HCT116 (cell line): ENCODE measurements around the gene TMEM150A. TPM values are rescaled to one million over a fixed set of nuclear protein-coding genes. Genes with fewer than 3 reads are reported as not detected.

Experiments
- ATAC-seq: fragments of 200-7000 bp; cut with Tn5 transposase; 2 replicates; pipeline ENCODE4 v1.9.1; 2020; ENCODE audit warnings: mild to moderate bottlenecking, moderate library complexity
- BruUV-seq: library from RNA; stranded (reverse); fragments of 400-500 nt; replicated peaks from 2 replicates; lab custom pipeline; 2021; lab: Mats Ljungman, UMichigan
- CTCF ChIA-PET: fragments of 300-600 bp; sonication (Branson Sonifier 250); formaldehyde crosslinking; loops from one replicate; lab custom pipeline; 2021; ENCODE audit warnings: antibody characterized with exemption; lab: Charles Lee
- POLR2A ChIA-PET: fragments of 300-600, 350-600 bp; sonication (Branson Sonifier 250); formaldehyde crosslinking; loops from one replicate; lab custom pipeline; 2021; ENCODE audit warnings: antibody characterized with exemption; lab: Charles Lee
- RAD21 ChIA-PET, 2 experiments: fragments of 300-600 bp; sonication (Branson Sonifier 250); formaldehyde crosslinking; loops; one replicate each; lab custom pipeline; 2023; ENCODE audit warnings: low total read pairs in 2 of 2; ENCODE audit not compliant: uncharacterized antibody in 2 of 2, unreplicated experiment in 2 of 2, low non-redundant PET in 1 of 2; lab: Charles Lee
- DNase-seq: peaks from one replicate; pipeline ENCODE4 v3.0.0-alpha.2; 2010; ENCODE audit warnings: low read depth, low spot score
- H2AFZ ChIP-seq: fragments of 200-600 bp; shearing (Covaris generic), sonication (generic); 2 replicates; pipeline ENCODE4 v1.6.1; 2017; ENCODE audit warnings: low read depth, mixed run types, mixed read lengths, antibody characterized with exemption, low read length; ENCODE audit not compliant: poor library complexity, severe bottlenecking
- H3K27ac ChIP-seq: 2 replicates; pipeline ENCODE4 v1.5.1; 2012; ENCODE audit warnings: low read depth, low read length
- H3K27me3 ChIP-seq: fragments of 200-600 bp; sonication (generic); 2 replicates; pipeline ENCODE4 v1.6.1; 2016; ENCODE audit warnings: mixed run types, low read length, mixed read lengths; ENCODE audit not compliant: insufficient read depth
- H3K36me3 ChIP-seq, 2 experiments: fragments of 200-500 bp in 1 of 2; fragments of 200-600 bp in 1 of 2; sonication (Bioruptor generic) in 1 of 2; sonication (generic) in 1 of 2; 2 replicates each; pipeline versions ENCODE4 v1.5.1 to v1.6.1; 2014 to 2016; ENCODE audit warnings: low read length in 2 of 2, inconsistent platforms in 1 of 2, mixed read lengths in 1 of 2, mixed run types in 1 of 2; ENCODE audit not compliant: insufficient read depth in 2 of 2, control insufficient read depth in 1 of 2
- H3K4me1 ChIP-seq, 2 experiments: fragments of 200-600 bp in 1 of 2; sonication (generic) in 1 of 2; 2 replicates each; pipeline versions ENCODE4 v1.5.1 to v1.6.1; 2012 to 2017; ENCODE audit warnings: low read length in 2 of 2, inconsistent platforms in 1 of 2, mild to moderate bottlenecking in 1 of 2, mixed read lengths in 1 of 2, mixed run types in 1 of 2, moderate library complexity in 1 of 2; ENCODE audit not compliant: insufficient read depth in 2 of 2, control insufficient read depth in 1 of 2
- H3K4me2 ChIP-seq: fragments of 200-600 bp; sonication (generic); 2 replicates; pipeline ENCODE4 v1.6.1; 2017; ENCODE audit warnings: mixed run types, low read length, mixed read lengths
- H3K4me3 ChIP-seq, 2 experiments: fragments of 200-600 bp in 1 of 2; sonication (generic) in 1 of 2; replicated peaks in 1 of 2; 2 replicates each; pipeline ENCODE4 v1.5.1; 2011 to 2016; ENCODE audit warnings: low read length in 2 of 2, control low read depth in 1 of 2, low read depth in 1 of 2, mild to moderate bottlenecking in 1 of 2, mixed read lengths in 1 of 2, mixed run types in 1 of 2
- H3K79me2 ChIP-seq: fragments of 200-600 bp; sonication (generic); 2 replicates; pipeline ENCODE4 v1.6.1; 2017; ENCODE audit warnings: mild to moderate bottlenecking, mixed run types, low read length, moderate library complexity, mixed read lengths; ENCODE audit not compliant: insufficient read depth
- H3K9ac ChIP-seq: fragments of 200-600 bp; sonication (generic); 2 replicates; pipeline ENCODE4 v1.6.1; 2016; ENCODE audit warnings: low read length, mixed read lengths
- H3K9me2 ChIP-seq: fragments of 200-600 bp; sonication (generic), shearing (Covaris generic); 2 replicates; pipeline ENCODE4 v1.6.1; 2017; ENCODE audit warnings: mixed run types, mild to moderate bottlenecking, moderate library complexity; ENCODE audit not compliant: insufficient read depth
- H3K9me3 ChIP-seq, 2 experiments: fragments of 200-500 bp in 1 of 2; fragments of 200-600 bp in 1 of 2; sonication (Bioruptor generic) in 1 of 2; sonication (generic) in 1 of 2; 2 replicates each; pipeline ENCODE4 v1.6.1; 2014 to 2017; ENCODE audit warnings: low read length in 2 of 2, mixed read lengths in 2 of 2, inconsistent platforms in 1 of 2, low read depth in 1 of 2, mild to moderate bottlenecking in 1 of 2, mixed run types in 1 of 2, moderate library complexity in 1 of 2; ENCODE audit not compliant: control insufficient read depth in 1 of 2, insufficient read depth in 1 of 2
- H4K20me1 ChIP-seq: fragments of 200-600 bp; sonication (generic), shearing (Covaris generic); 2 replicates; pipeline ENCODE4 v1.6.1; 2017; ENCODE audit warnings: mixed run types, mild to moderate bottlenecking, moderate library complexity; ENCODE audit not compliant: insufficient read depth
- CTCF ChIP-seq, 3 experiments: fragments of 200-600 bp in 1 of 3; sonication (generic) in 1 of 3; IDR thresholded peaks in 2 of 3; conservative IDR thresholded peaks in 1 of 3; 2 replicates each; pipeline ENCODE4 v1.5.1; 2012 to 2017; ENCODE audit warnings: low read depth in 2 of 3, low read length in 2 of 3, antibody characterized with exemption in 1 of 3, borderline replicate concordance in 1 of 3, control low read depth in 1 of 3, mild to moderate bottlenecking in 1 of 3, mixed read lengths in 1 of 3, mixed run types in 1 of 3, moderate library complexity in 1 of 3; ENCODE audit not compliant: insufficient read depth in 1 of 3
- ELF1 ChIP-seq: IDR thresholded peaks from 2 replicates; pipeline ENCODE4 v1.6.1; 2012; ENCODE audit warnings: low read depth, borderline replicate concordance
- RAD21 ChIP-seq: IDR thresholded peaks from 2 replicates; pipeline ENCODE4 v1.6.1; 2012; ENCODE audit warnings: low read depth, mild to moderate bottlenecking
- intact Hi-C: fragments of 100-400 bp; cut with micrococcal nuclease; formaldehyde crosslinking; loops from 2 replicates; pipeline ENCODE4 v1.10.0; 2022
- total RNA-seq: library from RNA; stranded (reverse); gene quantifications from one replicate; pipeline ENCODE4 v1.2.1, GENCODE V29; 2021; ENCODE audit not compliant: unreplicated experiment

The TMEM150A gene
- total RNA-seq, 1 experiment from 2014 or later = 9.9 TPM

- peaks cover 16 to 42% of the 10 kb centered on the region in 2 experiments; a peak in 3 of 4 replicates for H3K36me3 ChIP-seq
- H3K4me3 ChIP-seq = no peak overlapping the region
- CTCF ChIA-PET = interaction anchor here (0.8 to 5.0 kb wide), 17 partner anchors 9 to 485 kb away, joined by 3 to 118 read pairs (median 4); partner anchors contain the start of genes ELMOD3, GGCX, MAT2A and RETSAT
- H3K79me2 ChIP-seq = no peaks in the 10 kb centered on the region
- RAD21 ChIA-PET = interaction anchor here (0.5 to 2.3 kb wide), 12 partner anchors 10 to 485 kb away, joined by 3 to 25 read pairs (median 4); partner anchors contain the start of genes ELMOD3 (in 1 of the 2), MAT2A (in 1 of the 2), RETSAT (in 1 of the 2) and SH2D6 (in 1 of the 2)
- POLR2A ChIA-PET = interaction anchor here (1.5 to 15.3 kb wide), 3 partner anchors 12 to 128 kb away, joined by 3 to 236 read pairs (median 58); partner anchors contain the start of genes MAT2A and SH2D6
- H3K4me1 ChIP-seq = no peaks in the 10 kb centered on the region
- 0 out of 2 replicates have a peak overlapping the region, but pooled peaks have one; percentile 4 for H3K27ac ChIP-seq
- H3K27me3 ChIP-seq = no peaks in the 10 kb centered on the region
- H4K20me1 ChIP-seq = no peaks in the 10 kb centered on the region; the same call in 1 of the 2 replicates
- no peak overlapping the region for H3K4me2 ChIP-seq
- H3K9me2 ChIP-seq = no peaks in the 10 kb centered on the region
- no peaks in the 10 kb centered on the region for H3K9me3 ChIP-seq
- intact Hi-C loops = loop anchor here (1.0 to 10.0 kb wide), 3 partner anchors 132 to 227 kb away; partner anchors contain the start of gene TGOLN2
- no peak overlapping the region for H2AFZ ChIP-seq
- ATAC-seq (peak; percentile 81), DNase-seq (peak; percentile 72)
- no peak overlapping the region for H3K9ac ChIP-seq
- TF ChIP-seq ELF1 = no peak
- TF ChIP-seq RAD21 = peak; percentile 99
- peak; percentile 91 to 96 (median 95) for TF ChIP-seq CTCF (IDR thresholded peaks at IDR 0.05 in 2 of 3, conservative IDR thresholded peaks at IDR 0.05 in 1 of 3; ENCODE audit: borderline replicate concordance in 1 of 3, insufficient read depth in 1 of 3, low read depth in 2 of 3, low read length in 2 of 3)
- BruUV-seq = no TSS peak
Observed at GRCh38 chr2:85551698-85552678, 50.5 kb downstream of the TMEM150A start.
